GM18505 (cell line): ENCODE measurements around the gene LTO1.

ENCODE experiments used
- ATAC-seq: cut with Tn5 transposase; IDR thresholded peaks from one replicate; pipeline ENCODE4 v1.9.1; 2021; ENCODE audit not compliant: unreplicated experiment
- POLR2A ChIP-seq: IDR thresholded peaks from 4 replicates; pipeline ENCODE4 v1.6.1; 2011; ENCODE audit warnings: borderline replicate concordance; ENCODE audit not compliant: insufficient read depth, insufficient read length; ENCODE audit errors: extremely low read depth

Gene LTO1

DNA sequence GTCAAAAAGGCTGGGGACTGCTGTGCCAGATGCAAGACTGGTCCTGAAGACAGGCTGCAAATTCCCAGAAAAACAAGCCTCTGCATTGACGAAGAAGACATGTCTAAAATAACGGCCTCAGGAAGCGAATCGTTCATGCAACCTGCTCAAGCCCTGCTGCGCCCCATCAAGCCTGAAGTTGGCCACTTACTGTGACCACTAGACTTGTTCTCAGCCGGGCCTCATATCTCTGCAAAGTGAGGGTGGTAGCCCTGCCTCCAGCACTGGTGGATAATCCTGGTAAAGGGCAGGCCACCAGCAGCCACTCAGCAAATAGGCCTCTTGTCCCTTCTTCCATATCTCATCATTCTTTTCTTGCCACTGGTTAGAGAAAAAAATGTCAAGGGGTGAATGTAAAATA is 11.8 kb downstream of the LTO1 start:
- ATAC-seq, result no peak
- TF ChIP-seq POLR2A, result no peak

DNA sequence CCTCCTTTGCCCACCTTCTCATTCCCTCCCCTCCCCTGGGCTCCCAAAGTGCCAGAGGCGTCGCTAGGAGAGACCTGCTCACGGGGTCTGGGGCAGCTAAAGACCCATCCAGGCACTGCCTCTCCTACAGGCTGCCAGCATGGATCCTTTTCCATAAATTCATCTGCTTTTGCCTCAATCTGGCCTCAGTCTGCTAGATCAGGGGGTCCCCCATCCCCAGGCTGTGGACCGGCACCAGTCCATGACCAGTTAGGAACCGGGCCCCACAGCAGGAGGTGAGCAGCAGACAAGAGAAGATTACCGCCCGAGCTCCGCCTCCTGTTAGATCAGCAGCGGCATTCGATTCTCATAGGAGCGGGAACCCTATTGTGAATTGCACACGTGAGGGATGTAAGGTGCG is 12.3 kb downstream of the LTO1 start:
- TF ChIP-seq POLR2A, result no peak
- no peak for ATAC-seq

DNA sequence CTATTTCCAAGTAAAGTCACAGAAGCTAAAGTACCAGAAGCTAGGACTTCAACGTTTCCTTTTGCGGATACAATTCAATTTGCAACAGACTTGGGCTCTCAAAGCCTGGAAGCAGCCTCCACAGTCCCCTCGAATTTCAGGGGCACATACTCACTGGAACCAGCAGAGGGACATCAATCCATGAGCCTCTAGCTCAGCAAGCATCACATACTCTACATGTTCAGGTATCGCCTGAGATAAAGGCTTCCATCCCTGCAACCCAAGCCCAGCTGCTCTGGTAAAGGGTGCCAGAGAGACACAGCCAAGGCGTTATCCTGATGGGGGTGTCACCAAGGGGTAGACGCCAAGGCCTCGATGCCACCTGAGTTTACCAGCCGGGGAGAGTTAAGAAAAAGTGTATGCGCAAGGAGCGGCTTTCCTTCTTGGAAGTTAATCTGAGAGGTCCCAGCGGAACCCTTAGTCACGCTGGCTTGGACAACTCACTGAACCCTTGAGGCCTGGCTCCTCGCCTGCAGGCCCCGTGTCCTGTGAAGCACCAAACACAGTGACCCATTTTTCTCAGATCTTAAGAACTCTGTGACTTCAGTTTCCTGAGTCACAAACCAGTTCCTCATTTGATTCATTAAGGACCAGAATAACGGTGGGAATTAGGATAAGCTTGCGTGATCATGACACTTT is 13.0 kb downstream of the LTO1 start:
- no peak for ATAC-seq
- no peak for TF ChIP-seq POLR2A

DNA sequence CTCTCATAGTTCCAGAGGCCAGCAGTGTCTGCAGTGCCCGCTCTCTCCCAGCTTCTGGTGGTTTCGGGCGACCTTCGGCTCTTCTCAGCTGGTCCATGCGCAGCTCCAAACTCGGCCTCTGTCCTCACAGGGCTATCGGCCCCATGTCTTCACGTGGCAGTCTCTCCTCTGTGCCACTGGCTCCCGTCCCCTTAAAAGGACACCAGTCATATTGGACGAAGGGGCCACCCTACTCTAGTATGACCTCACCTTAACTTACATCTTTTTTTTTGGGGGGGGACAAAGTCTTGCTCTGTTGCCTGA is 13.8 kb downstream of the LTO1 start:
- no peak for ATAC-seq
- no peak for TF ChIP-seq POLR2A

DNA sequence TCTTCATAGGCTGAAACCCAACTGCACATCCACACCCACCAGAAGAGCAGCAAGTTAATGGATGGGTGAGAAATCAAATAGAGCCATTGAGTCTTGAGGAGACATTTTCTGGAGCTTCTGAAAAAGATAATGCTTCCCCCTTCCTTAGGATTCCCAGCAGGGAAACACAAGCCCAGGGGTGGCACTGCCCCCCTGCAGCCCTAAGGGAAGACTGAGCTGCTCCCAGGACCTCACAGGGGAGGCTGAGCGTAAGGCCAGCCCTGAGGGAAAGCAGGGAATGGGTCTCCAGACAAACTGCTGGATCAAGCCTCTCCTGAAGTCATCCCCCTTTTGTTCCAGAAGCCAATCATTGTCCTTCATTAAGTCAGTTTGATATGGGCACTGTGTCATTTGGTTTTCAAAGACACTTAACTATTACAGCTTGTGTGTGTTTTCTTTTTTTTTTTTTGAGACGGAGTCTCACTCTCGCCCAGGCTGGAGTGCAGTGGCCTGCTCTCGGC is 15.1 kb downstream of the LTO1 start:
- TF ChIP-seq POLR2A, result no peak
- ATAC-seq, result no peak

DNA sequence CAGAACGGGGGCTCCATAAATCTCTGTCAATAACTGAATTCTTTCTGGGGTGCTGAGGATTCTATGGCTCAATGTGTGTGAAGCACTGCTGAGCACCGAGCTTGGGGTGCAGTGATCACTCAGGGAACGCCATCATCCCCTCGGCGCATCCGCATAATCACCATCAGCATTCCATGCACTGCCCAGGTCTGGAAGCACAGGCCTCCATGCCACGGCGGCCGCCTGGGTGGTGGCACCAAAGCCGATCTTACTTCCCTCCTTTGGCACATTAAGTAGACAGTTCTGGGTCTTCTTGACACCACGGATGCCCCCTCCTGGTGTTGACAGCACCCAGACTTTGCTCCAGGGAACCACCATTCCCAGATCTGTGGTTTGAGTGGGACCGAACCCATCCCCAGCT is 15.6 kb downstream of the LTO1 start:
- ATAC-seq, result no peak
- no peak for TF ChIP-seq POLR2A

DNA sequence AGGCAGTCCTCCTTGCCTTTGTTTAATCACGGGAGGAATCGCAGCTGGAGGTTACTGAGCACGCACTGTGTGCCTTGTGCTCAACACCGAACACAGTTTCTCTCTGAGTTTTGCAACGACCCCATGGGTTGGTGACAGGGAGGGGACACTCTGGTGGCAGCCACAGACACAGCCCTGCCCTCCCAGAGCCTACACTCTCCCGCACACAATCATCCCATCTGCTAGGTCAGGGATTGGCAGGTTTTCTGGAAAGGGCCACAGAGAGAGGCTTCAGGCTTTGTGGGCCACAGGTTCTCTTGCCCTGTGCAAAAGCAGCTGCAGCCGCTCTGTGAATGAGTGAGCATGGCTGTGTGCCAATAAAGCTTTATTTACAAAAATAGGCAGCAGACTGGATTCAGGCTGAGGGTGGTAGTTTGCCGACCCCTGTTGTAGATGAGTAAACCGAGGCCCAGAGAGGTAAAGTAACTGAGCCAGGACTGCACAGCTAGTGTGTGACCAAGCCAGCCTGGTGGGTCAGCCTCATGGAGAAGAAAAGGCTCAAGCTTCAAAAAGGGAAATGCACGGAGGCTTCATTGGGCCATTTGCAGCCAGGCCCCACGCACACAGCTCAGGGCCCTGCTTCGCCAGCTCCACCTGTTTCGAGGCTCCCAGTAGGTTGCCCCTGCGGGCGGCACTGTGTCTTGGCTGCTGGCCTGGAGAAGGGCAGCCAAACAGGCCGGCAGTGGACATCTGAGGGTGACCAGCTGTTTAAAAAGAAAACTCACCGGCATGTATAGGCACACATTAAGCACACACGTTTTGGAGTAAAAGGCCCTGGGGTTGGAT is 16.3 kb downstream of the LTO1 start:
- TF ChIP-seq POLR2A, result no peak
- no peak for ATAC-seq

DNA sequence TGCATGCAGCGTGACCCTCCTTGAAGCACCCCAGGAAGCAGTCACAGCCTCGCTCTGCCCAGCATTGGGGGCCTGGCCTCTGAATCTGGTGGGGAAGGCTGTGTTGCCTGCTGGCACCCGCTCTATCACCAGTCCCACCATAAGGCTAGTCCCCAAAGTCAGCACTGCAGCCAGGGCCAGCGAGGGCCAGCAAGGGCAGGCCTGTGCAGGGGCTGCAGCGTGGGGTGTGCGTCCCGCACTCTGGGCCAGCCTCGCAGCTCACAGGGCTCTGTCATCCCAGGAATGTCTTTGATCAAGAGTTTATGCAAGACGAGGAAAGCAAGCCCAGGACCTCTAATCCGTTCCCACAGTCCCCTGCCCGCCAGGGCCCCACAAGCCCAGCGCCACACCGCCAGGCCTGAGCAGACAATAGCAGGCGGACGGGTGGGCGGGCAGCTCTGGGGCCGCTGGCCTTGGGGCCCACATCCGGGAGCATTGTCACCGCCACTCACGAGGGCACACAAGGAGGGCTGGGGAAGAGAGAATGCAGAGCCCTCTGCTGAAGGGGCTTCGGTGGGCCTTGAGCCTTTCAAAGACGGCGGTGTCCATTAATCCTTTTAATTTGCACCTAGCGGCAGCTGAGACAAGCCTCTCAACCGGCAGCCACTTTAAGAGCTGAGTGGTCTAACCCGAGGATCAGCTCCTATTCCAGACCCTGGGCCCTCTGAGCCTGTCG is 17.1 kb downstream of the LTO1 start:
- TF ChIP-seq POLR2A, result no peak

DNA sequence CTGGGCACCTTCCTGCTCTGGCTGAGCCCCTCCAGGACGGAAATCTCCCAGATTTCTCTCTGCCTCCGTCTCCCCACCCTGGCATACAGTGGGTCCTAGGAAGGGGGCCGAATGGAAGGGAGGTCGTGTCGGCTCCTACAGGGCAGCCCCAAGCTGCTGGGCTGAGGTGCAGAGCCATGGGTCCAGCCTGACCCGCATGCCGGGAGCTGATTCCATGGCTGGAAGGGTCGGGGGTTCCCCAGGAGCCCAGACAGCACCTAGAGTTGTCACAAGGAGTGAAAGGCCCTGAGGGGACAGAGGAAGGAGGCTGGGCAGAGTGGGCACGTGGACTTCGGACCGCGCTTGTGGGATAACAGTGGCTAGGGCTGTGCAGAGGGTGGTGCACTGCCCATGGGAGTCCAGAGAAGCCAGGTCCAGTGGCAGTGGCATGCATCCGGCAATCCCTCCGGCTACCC is 17.7 kb downstream of the LTO1 start:
- no peak for TF ChIP-seq POLR2A
- ATAC-seq, result no peak

More for the DNA sequence above, 17.1 kb downstream of the LTO1 start:
- no peak for ATAC-seq

DNA sequence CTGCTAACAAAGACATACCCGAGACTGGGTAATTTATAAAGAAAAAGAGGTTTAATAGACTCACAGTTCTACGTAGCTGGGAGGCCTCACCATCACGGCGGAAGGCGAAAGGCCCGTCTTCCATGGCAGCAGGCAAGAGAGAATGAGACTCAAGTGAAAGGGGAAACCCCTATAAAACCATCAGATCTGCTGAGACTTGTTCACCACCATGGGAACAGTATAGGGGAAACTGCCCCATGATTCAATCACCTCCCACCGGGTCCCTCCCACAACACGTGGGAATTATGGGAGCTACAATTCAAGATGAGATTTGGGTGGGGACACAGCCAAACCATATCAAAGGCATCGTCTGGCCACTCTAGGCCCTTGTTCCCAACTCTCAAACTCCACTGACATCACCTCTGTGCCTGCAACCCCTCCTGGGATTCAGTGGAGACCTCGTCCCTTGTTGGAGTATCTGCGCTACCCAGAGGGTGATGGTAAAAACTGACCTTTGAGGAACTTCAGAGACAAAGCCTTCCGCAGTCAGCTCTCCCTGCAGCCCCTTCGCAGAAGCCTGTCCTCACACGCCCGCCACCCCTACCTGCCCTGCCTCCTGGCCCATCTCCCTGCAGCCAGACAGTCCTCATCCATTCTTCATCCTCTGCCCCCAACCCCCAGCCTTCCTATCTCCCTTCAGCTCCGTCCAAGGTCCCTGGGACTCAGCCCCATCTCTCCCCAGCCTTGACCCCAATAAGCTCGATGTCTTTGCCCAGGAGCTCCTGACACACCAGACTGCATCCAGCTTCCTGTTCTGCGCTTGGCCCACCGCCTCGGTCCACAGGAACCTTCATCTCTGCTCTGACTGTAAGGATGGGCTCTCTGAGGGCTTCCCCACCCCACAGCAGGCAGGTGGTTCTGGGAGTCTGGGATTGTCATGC is 18.4 kb downstream of the LTO1 start:
- no peak for ATAC-seq
- no peak for TF ChIP-seq POLR2A

DNA sequence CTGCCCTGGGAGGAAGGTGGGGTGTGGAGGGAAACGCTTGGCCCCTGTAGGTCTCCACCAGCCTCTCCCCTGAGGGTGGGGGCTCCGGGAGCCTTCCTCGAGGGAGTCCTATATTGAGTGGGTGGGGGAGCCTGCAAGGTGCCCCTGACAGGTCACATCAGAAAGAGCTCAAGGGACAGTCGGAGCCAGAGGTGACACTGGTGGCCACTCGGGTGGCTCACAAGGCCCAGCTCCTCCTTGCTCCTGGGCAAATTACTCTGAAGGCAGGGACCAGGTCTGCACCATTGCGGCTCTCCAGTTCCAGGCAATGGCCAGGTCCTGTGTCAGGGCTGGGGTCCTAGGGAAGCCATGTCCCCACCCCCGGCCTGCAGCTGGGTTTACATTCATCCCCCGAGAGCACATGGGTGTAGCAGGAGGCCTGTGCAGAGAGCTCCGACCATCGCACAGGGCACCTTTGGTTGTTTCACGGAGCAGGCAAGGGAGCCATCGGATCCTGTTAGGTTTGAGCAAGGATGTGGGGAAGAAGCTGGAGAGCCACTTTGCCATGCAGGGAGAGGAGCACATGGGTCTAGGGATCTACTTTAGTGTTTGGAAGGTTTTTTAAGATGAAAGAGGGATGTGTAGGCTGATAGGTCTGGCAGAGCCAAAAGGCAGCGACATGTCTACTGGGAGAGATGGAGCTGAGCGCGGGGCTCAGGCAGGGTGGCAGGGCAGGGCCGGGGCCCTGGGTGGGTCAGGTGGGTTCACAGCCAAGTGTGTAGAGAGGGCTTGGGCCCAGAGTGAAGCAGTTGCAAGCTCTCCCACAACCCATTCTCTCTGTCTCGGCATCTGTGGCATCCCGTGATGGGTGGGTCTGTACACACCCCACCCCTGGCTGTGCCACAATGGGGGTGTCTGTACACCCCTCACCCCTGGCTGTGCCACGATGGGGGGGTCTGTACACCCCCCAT is 19.4 kb downstream of the LTO1 start:
- no peak for ATAC-seq
- TF ChIP-seq POLR2A, result no peak
